Brain microvascular endothelial cell (primary cell): ENCODE results near the gene CDYL.

Source experiments
- DNase-seq: peaks from one replicate; pipeline ENCODE4 v3.0.0-alpha.2; 2020
- H3K27ac ChIP-seq: fragments of 250-450 bp; sonication (Bioruptor Pico); 2 replicates; pipeline ENCODE4 v1.5.1; 2020; ENCODE audit warnings: mild to moderate bottlenecking, moderate library complexity
- H3K27me3 ChIP-seq: fragments of 250-450 bp; sonication (Bioruptor Pico); replicated peaks from 2 replicates; pipeline ENCODE4 v1.5.1; 2020; ENCODE audit warnings: mild to moderate bottlenecking
- H3K36me3 ChIP-seq: fragments of 250-450 bp; sonication (Bioruptor Pico); replicated peaks from 2 replicates; pipeline ENCODE4 v1.5.1; 2020; ENCODE audit warnings: mild to moderate bottlenecking
- H3K4me3 ChIP-seq: 2 replicates; pipeline ENCODE4 v1.5.1; 2011; ENCODE audit warnings: low read depth, mild to moderate bottlenecking, control low read depth, low read length, moderate library complexity
- in situ Hi-C: cut with HindIII; loops from 2 replicates; pipeline ENCODE4 v1.10.0; 2017; ENCODE audit warnings: low sequenced_read_pairs, low pct_ligation_motif_present
- TF ChIP-seq, protein P1 (sequence below): IDR thresholded peaks from 2 replicates; pipeline ENCODE4 v1.5.1; 2011; ENCODE audit warnings: low read depth, mild to moderate bottlenecking, moderate library complexity, low read length, control low read depth, inconsistent platforms; ENCODE audit errors: missing control alignments

Gene CDYL

DNA sequence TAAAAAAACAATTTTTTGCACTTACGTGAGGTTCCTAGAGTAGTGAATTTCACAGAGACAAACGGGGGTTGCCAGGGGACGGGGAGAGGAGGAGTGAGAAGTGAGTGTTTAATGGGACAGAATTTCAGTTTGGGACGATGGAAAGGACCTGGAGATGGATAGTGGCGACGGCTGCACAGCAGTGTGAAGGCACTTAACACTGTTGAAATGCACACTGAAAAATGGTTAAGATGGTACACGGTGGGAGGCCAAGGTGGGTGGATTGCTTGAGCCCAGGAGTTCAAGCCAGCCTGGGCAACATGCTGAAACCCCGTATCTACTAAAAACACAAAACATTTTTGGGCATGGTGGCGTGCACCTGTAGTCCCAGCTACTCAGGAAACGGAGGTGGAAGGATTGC lies 196.2 kb downstream of the CDYL start:
- H3K27ac ChIP-seq: no peak overlapping the region
- H3K4me3 ChIP-seq: no peak overlapping the region
- in situ Hi-C loops: no loop called here
- TF ChIP-seq, protein P1, sequence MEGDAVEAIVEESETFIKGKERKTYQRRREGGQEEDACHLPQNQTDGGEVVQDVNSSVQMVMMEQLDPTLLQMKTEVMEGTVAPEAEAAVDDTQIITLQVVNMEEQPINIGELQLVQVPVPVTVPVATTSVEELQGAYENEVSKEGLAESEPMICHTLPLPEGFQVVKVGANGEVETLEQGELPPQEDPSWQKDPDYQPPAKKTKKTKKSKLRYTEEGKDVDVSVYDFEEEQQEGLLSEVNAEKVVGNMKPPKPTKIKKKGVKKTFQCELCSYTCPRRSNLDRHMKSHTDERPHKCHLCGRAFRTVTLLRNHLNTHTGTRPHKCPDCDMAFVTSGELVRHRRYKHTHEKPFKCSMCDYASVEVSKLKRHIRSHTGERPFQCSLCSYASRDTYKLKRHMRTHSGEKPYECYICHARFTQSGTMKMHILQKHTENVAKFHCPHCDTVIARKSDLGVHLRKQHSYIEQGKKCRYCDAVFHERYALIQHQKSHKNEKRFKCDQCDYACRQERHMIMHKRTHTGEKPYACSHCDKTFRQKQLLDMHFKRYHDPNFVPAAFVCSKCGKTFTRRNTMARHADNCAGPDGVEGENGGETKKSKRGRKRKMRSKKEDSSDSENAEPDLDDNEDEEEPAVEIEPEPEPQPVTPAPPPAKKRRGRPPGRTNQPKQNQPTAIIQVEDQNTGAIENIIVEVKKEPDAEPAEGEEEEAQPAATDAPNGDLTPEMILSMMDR: no peak
- no peaks in the 10 kb centered on the region for H3K27me3 ChIP-seq
- H3K36me3 ChIP-seq: no peaks in the 10 kb centered on the region
- DNase-seq: no peak

DNA sequence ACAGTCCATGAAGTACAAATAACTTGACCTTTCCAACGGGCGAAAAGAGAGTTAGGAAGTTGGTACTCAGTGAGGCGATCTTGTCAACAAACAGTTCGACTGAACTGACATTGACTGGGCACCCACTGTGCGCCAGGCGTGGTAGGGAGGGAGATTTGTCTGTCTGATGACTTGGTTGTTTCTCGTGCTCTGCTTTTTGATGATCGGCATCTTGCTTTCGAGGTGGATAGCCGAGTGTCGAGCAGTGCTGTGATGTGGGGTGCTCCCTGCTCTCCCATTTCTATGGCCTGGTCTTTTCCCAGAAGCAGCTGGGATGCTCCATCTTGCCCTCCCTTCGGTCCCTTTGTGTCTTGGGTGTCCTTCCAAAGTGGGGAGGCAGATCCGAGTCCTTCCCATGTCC lies 197.2 kb downstream of the CDYL start:
- Histone ChIP-seq H3K4me3 (no peak overlapping the region), H3K27ac (no peak overlapping the region), H3K36me3 (no peaks in the 10 kb centered on the region), H3K27me3 (no peaks in the 10 kb centered on the region)
- DNase-seq: no peak
- in situ Hi-C loops: no loop called here
- TF ChIP-seq, protein P1: no peak

DNA sequence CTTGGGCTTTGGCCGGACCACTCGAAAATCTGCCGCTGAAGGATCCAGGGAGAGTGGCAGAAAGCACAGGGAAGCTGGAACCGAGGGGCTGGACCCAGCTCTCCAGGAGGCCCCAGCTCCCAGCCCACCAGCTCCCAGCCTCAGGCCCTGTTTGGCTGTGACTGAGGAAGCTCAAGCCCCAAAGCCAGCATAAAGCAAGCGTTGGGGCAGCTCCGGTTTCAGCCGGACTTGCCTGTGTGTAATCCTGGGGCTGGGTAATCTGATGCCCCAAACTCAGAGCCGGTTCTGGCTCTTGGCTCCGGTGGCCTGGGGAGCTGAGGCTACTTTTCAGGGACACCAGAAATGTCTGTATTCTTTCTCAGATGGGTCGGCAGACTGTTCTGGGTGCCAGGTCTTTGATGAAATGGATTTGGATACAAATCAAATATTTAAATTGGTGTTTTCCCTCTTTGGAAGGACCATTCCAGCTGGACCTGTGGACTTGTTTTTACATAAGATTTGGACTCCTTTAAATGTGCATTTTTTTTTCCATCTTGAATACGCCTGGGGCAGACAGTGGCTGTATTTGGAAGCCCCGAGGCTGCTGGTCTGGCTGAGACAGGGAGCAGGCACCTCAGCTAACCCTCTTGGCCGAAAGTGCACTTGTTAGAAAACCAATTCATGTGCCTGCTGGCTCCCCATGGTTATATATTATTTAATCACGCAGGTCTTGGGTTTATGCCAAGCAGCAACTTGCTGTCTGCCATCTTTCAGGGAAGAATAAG lies 198.0 kb downstream of the CDYL start:
- DNase-seq: peak; percentile 16
- in situ Hi-C loops: no loop called here
- Histone ChIP-seq H3K27me3 (no peaks in the 10 kb centered on the region), H3K27ac (no peak overlapping the region), H3K36me3 (no peaks in the 10 kb centered on the region), H3K4me3 (no peak overlapping the region)
- TF ChIP-seq, protein P1: no peak

DNA sequence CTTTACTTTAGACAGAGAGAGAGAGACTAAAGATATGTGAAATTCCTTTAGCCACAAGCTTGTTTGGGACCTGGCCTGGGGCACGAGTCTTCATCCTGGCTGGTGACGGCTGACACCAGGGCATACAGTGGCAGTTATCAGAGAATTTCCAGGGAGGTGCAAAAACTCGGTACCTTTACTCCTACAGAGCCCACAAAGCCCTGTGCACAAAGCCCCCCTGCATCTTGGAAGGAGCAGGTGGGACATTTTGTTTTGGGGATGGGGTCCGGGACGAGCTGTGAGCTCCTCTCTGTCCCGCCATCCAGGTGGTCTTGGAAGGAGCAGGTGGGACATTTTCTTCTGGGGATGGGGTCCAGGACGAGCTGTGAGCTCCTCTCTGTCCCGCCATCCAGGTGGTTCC lies 198.8 kb downstream of the CDYL start:
- H3K27ac ChIP-seq: no peak overlapping the region
- in situ Hi-C loops: no loop called here
- H3K27me3 ChIP-seq: no peaks in the 10 kb centered on the region
- no peak for DNase-seq
- no peak overlapping the region for H3K4me3 ChIP-seq
- TF ChIP-seq, protein P1: no peak
- no peaks in the 10 kb centered on the region for H3K36me3 ChIP-seq

DNA sequence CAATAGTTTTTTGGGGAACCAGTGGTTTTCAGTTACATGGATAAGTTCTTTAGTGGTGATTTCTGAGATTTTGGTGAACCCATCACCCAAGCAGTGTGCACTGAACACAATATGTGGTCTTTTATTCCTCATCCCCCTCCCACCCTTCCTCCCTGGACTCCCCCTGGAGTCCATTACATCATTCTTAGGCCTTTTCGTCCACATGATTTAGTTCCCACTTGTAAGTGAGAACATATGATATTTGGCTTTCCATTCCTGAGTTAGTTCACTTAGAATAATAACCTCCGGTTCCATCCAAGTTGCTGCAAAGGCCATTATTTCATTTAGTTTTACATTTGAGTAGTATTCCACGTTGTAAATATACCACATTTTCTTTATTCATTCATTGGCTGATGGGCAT lies 199.3 kb downstream of the CDYL start:
- no peak for DNase-seq
- in situ Hi-C loops: no loop called here
- no peak overlapping the region for H3K27ac ChIP-seq
- H3K4me3 ChIP-seq: no peak overlapping the region
- TF ChIP-seq, protein P1: no peak
- no peaks in the 10 kb centered on the region for H3K36me3 ChIP-seq
- no peaks in the 10 kb centered on the region for H3K27me3 ChIP-seq

DNA sequence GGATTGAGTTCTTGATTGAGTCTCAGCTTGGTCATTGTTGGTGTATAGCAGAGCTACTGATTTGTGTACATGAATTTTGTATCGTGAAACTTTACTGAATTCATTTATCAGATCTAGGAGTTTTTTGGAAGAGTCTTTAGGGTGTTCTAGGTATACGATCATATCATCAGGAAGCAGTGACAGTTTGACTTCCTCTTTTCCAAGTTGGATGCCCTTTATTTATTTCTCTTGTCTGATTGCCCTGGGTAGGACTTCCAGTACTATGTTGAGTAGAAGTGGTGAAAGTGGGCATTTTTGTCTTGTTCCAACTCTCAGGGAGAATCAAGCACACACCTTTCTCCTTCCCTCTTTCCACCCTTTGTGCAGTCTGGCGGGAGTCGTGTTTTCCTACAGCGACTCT lies 201.3 kb downstream of the CDYL start:
- no peak overlapping the region for H3K4me3 ChIP-seq
- no peaks in the 10 kb centered on the region for H3K36me3 ChIP-seq
- no peaks in the 10 kb centered on the region for H3K27me3 ChIP-seq
- TF ChIP-seq, protein P1: no peak
- DNase-seq: no peak
- in situ Hi-C loops: no loop called here
- H3K27ac ChIP-seq: no peak overlapping the region
